ENCODE data around the gene PUM2. TPM values are rescaled to one million over a fixed set of nuclear protein-coding genes. Genes with fewer than 3 reads are reported as not detected.

PUM2 gene
- 23.4 TPM for polyA plus RNA-seq (2013, experiment 1 of 2)
- polyA plus RNA-seq (2013, experiment 2 of 2) = 23.8 TPM

- Histone ChIP-seq H3K4me1 (ENCODE audit: control insufficient read depth, insufficient read depth, low read depth, low read length) (peaks cover 10% of the 10 kb centered on the region), H3K14ac (ENCODE audit: low read length in 2 of 2) (peak within 1 kb of the TSS; percentile 99 to 100), H2AK5ac (ENCODE audit: low read length, severe bottlenecking) (peak within 1 kb of the TSS; percentile 95), H2BK15ac (ENCODE audit: low read depth, poor library complexity, severe bottlenecking) (peak within 1 kb of the TSS; percentile 88), H2BK12ac (ENCODE audit: low read length in 2 of 2) (peak within 1 kb of the TSS; percentile 79 to 83), H4K91ac (ENCODE audit: low read length) (peak within 1 kb of the TSS; percentile 99), H3K4me2 (ENCODE audit: low read length, poor library complexity, severe bottlenecking) (peak within 1 kb of the TSS; percentile 91), H3K18ac (ENCODE audit: low read depth in 1 of 2, low read length in 2 of 2) (peak within 1 kb of the TSS; percentile 99 to 100), H2AFZ (ENCODE audit: low read depth, low read length) (peak within 1 kb of the TSS; percentile 80), H3K9ac (ENCODE audit: low read length) (peak within 1 kb of the TSS; percentile 96), H3K27ac (ENCODE audit: low read length, poor library complexity, severe bottlenecking) (peak within 1 kb of the TSS; percentile 98), H3K27me3 (ENCODE audit: control insufficient read depth in 1 of 2, insufficient read depth in 1 of 2, low read length in 2 of 2) (no peaks in the 10 kb centered on the region), H2BK120ac (ENCODE audit: low read depth, low read length) (peak within 1 kb of the TSS; percentile 90), H3K23ac (ENCODE audit: low read length in 2 of 2) (peak within 1 kb of the TSS; percentile 83 to 100), H3K9me3 (ENCODE audit: control insufficient read depth, low read length) (no peaks in the 10 kb centered on the region), H3K36me3 (ENCODE audit: control insufficient read depth in 1 of 2, insufficient read depth in 2 of 2, low read depth in 1 of 2, low read length in 2 of 2) (peaks cover 0 to 3% of the 10 kb centered on the region in 2 experiments), H3K4ac (ENCODE audit: low read depth in 1 of 2, low read length in 2 of 2) (peak within 1 kb of the TSS; percentile 99 to 100), H3K79me1 (replicated peaks; ENCODE audit: low read length, poor library complexity, severe bottlenecking) (no peaks in the 10 kb centered on the region), H2BK5ac (ENCODE audit: low read depth, low read length, poor library complexity, severe bottlenecking) (peak within 1 kb of the TSS; percentile 99), H3K4me3 (ENCODE audit: insufficient read depth in 1 of 2, low read depth in 1 of 2, low read length in 2 of 2) (peak within 1 kb of the TSS; percentile 84 to 94), H4K8ac (ENCODE audit: low read length) (peak within 1 kb of the TSS; percentile 99)
- peak; percentile 92 for DNase-seq
- under 1% methylated on average over 54 of the region's 70 CpGs for WGBS
These were observed at the start of gene PUM2 for GRCh38 chr2:20350753-20351554. PUM2 (minus strand) TSS chr2:20350844; CDS start chr2:20327360, 23,484 bp downstream.

- Histone ChIP-seq H3K4me1 (ENCODE audit: control insufficient read depth, insufficient read depth, low read depth, low read length) (peaks cover 9% of the 10 kb centered on the region), H2BK12ac (ENCODE audit: low read length in 2 of 2) (no peak overlapping the region), H3K79me1 (replicated peaks; ENCODE audit: low read length, poor library complexity, severe bottlenecking) (no peaks in the 10 kb centered on the region), H3K23ac (ENCODE audit: low read length in 2 of 2) (no peak overlapping the region), H3K36me3 (ENCODE audit: control insufficient read depth in 1 of 2, insufficient read depth in 2 of 2, low read depth in 1 of 2, low read length in 2 of 2) (no peaks in the 10 kb centered on the region), H3K4me2 (ENCODE audit: low read length, poor library complexity, severe bottlenecking) (no peak overlapping the region), H3K27me3 (ENCODE audit: control insufficient read depth in 1 of 2, insufficient read depth in 1 of 2, low read length in 2 of 2) (peaks cover 0 to 7% of the 10 kb centered on the region in 2 experiments), H4K91ac (ENCODE audit: low read length) (no peak overlapping the region), H3K9me3 (ENCODE audit: control insufficient read depth, low read length) (no peaks in the 10 kb centered on the region), H2BK15ac (ENCODE audit: low read depth, poor library complexity, severe bottlenecking) (no peak overlapping the region), H4K8ac (ENCODE audit: low read length) (no peak overlapping the region), H3K4me3 (ENCODE audit: insufficient read depth in 1 of 2, low read depth in 1 of 2, low read length in 2 of 2) (no peak overlapping the region), H3K18ac (ENCODE audit: low read depth in 1 of 2, low read length in 2 of 2) (no peak overlapping the region), H3K4ac (ENCODE audit: low read depth in 1 of 2, low read length in 2 of 2) (no peak overlapping the region), H2BK120ac (ENCODE audit: low read depth, low read length) (no peak overlapping the region), H2BK5ac (ENCODE audit: low read depth, low read length, poor library complexity, severe bottlenecking) (no peak overlapping the region), H2AFZ (ENCODE audit: low read depth, low read length) (no peak overlapping the region), H3K14ac (ENCODE audit: low read length in 2 of 2) (no peak overlapping the region), H2AK5ac (ENCODE audit: low read length, severe bottlenecking) (no peak overlapping the region), H3K27ac (ENCODE audit: low read length, poor library complexity, severe bottlenecking) (no peak overlapping the region), H3K9ac (ENCODE audit: low read length) (no peak overlapping the region)
- 90% methylated on average over 1 of the region's 1 CpG for WGBS
- DNase-seq = no peak
These were observed 49.7 kb upstream of the PUM2 start for GRCh38 chr2:20400306-20400705.

DNA sequence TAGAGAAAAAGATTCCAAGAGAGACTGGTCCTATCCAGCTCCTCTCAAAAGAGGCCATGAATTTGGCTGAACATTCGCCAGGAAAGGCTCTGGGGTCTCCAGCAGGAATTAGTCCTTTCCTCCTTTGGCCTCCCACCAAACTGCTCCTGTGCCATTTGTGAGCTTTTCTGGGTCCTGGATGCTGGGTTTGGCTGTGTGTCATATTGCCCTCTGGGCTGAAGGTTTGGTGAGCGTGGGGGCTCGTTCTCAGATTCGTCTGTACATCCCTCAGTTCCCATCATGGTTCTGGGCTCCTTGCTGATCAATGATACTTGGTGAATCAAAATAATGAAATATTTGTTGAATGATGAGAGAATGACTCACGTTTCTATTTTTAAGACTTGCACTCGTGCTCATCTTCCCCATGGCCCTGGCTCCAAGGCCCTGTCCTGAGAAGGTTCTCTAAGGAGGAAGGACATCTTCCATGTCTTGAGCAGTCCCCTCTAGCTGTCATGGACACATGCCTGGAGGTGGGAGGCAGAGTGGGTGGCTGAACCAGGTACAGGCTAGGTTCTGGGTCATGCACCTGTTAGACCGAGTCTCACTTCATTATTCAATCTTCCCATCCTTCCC is 48.4 kb upstream of the PUM2 start:
- no peak overlapping the region for H3K14ac ChIP-seq (ENCODE audit: low read length in 2 of 2)
- H3K4ac ChIP-seq (ENCODE audit: low read depth in 1 of 2, low read length in 2 of 2) = no peak overlapping the region
- H3K9ac ChIP-seq (ENCODE audit: low read length) = no peak overlapping the region
- H2BK15ac ChIP-seq (ENCODE audit: low read depth, poor library complexity, severe bottlenecking) = no peak overlapping the region
- H2AFZ ChIP-seq (ENCODE audit: low read depth, low read length) = no peak overlapping the region
- 82% methylated on average over 6 of the region's 7 CpGs for WGBS
- peaks cover 0 to 14% of the 10 kb centered on the region in 2 experiments for H3K27me3 ChIP-seq (ENCODE audit: control insufficient read depth in 1 of 2, insufficient read depth in 1 of 2, low read length in 2 of 2)
- no peak overlapping the region for H4K91ac ChIP-seq (ENCODE audit: low read length)
- no peaks in the 10 kb centered on the region for H3K79me1 ChIP-seq (replicated peaks; ENCODE audit: low read length, poor library complexity, severe bottlenecking)
- no peak overlapping the region for H3K27ac ChIP-seq (ENCODE audit: low read length, poor library complexity, severe bottlenecking)
- no peak overlapping the region for H3K23ac ChIP-seq (ENCODE audit: low read length in 2 of 2)
- H2BK12ac ChIP-seq (ENCODE audit: low read length in 2 of 2) = no peak overlapping the region
- no peak overlapping the region for H2BK120ac ChIP-seq (ENCODE audit: low read depth, low read length)
- H2AK5ac ChIP-seq (ENCODE audit: low read length, severe bottlenecking) = no peak overlapping the region
- peak; percentile 43 for DNase-seq
- H2BK5ac ChIP-seq (ENCODE audit: low read depth, low read length, poor library complexity, severe bottlenecking) = no peak overlapping the region
- H4K8ac ChIP-seq (ENCODE audit: low read length) = no peak overlapping the region
- H3K36me3 ChIP-seq (ENCODE audit: control insufficient read depth in 1 of 2, insufficient read depth in 2 of 2, low read depth in 1 of 2, low read length in 2 of 2) = no peaks in the 10 kb centered on the region
- H3K18ac ChIP-seq (ENCODE audit: low read depth in 1 of 2, low read length in 2 of 2) = no peak overlapping the region
- no peaks in the 10 kb centered on the region for H3K9me3 ChIP-seq (ENCODE audit: control insufficient read depth, low read length)
- H3K4me1 ChIP-seq (ENCODE audit: control insufficient read depth, insufficient read depth, low read depth, low read length) = peaks cover 9% of the 10 kb centered on the region
- H3K4me3 ChIP-seq (ENCODE audit: insufficient read depth in 1 of 2, low read depth in 1 of 2, low read length in 2 of 2) = peak overlapping the region in 1 of 2 experiments; percentile 4
- no peak overlapping the region for H3K4me2 ChIP-seq (ENCODE audit: low read length, poor library complexity, severe bottlenecking)

DNA sequence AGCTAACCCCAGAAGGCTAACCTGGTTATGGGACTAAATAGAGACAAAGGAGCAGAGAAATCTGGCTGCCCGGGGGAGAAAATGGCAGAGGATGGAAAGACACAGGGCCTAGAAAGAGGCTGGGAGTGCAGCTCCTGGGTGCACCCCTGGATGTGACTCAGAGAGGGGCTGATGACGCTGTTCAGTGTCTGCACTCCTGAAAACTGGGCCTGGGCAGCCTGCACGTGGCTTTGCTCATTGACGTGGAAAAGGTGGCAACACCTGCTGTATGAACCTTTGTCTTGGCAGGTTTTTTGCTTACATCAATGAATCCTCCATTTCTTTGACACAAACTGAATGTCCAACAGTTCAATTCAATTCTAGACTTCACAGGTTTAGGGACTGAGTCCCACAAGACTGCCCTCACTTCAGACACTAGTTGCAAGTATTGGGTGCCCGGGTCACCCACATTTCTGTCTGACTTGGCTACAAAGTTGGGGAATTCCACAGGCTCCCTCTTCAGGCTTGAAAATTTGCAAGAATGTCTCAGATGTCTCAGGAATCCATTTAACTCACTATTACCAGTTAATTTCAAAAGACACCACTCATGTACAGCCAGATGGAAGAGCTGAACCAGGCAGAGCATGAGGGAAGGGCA is 47.3 kb upstream of the PUM2 start:
- H3K27me3 ChIP-seq (ENCODE audit: control insufficient read depth in 1 of 2, insufficient read depth in 1 of 2, low read length in 2 of 2) = peaks cover 0 to 14% of the 10 kb centered on the region in 2 experiments
- no peak overlapping the region for H2BK12ac ChIP-seq (ENCODE audit: low read length in 2 of 2)
- WGBS = 82% methylated on average over 5 of the region's 5 CpGs
- H4K8ac ChIP-seq (ENCODE audit: low read length) = no peak overlapping the region
- H3K27ac ChIP-seq (ENCODE audit: low read length, poor library complexity, severe bottlenecking) = no peak overlapping the region
- H3K9me3 ChIP-seq (ENCODE audit: control insufficient read depth, low read length) = no peaks in the 10 kb centered on the region
- H4K91ac ChIP-seq (ENCODE audit: low read length) = no peak overlapping the region
- no peak overlapping the region for H3K4me2 ChIP-seq (ENCODE audit: low read length, poor library complexity, severe bottlenecking)
- no peak overlapping the region for H3K18ac ChIP-seq (ENCODE audit: low read depth in 1 of 2, low read length in 2 of 2)
- no peak overlapping the region for H3K4ac ChIP-seq (ENCODE audit: low read depth in 1 of 2, low read length in 2 of 2)
- no peak overlapping the region for H3K4me3 ChIP-seq (ENCODE audit: insufficient read depth in 1 of 2, low read depth in 1 of 2, low read length in 2 of 2)
- H3K36me3 ChIP-seq (ENCODE audit: control insufficient read depth in 1 of 2, insufficient read depth in 2 of 2, low read depth in 1 of 2, low read length in 2 of 2) = no peaks in the 10 kb centered on the region
- no peak overlapping the region for H3K9ac ChIP-seq (ENCODE audit: low read length)
- H3K14ac ChIP-seq (ENCODE audit: low read length in 2 of 2) = no peak overlapping the region
- H3K23ac ChIP-seq (ENCODE audit: low read length in 2 of 2) = no peak overlapping the region
- no peak overlapping the region for H2BK120ac ChIP-seq (ENCODE audit: low read depth, low read length)
- no peak overlapping the region for H2AFZ ChIP-seq (ENCODE audit: low read depth, low read length)
- H2BK15ac ChIP-seq (ENCODE audit: low read depth, poor library complexity, severe bottlenecking) = no peak overlapping the region
- peak overlapping the region; percentile 31 for H2AK5ac ChIP-seq (ENCODE audit: low read length, severe bottlenecking)
- H3K4me1 ChIP-seq (ENCODE audit: control insufficient read depth, insufficient read depth, low read depth, low read length) = peaks cover 9% of the 10 kb centered on the region
- H3K79me1 ChIP-seq (replicated peaks; ENCODE audit: low read length, poor library complexity, severe bottlenecking) = no peaks in the 10 kb centered on the region
- H2BK5ac ChIP-seq (ENCODE audit: low read depth, low read length, poor library complexity, severe bottlenecking) = no peak overlapping the region
- no peak for DNase-seq
